Uterus (tissue), 4 donors: ENCODE data around the gene TACR1. TPM values are rescaled to one million over a fixed set of nuclear protein-coding genes. Genes with fewer than 3 reads are reported as not detected.

ENCODE experiments used
- DNase-seq, 2 donors: peaks; one replicate each; pipeline ENCODE4 v3.0.0-alpha.2; 2019 to 2020
- H3K27ac ChIP-seq, 2 donors: fragments of 200-600 bp; sonication (generic); 1 replicate in 1 of 2; 2 replicates in 1 of 2; pipeline ENCODE4 v1.5.1; 2016 to 2018
- H3K27me3 ChIP-seq, 2 donors: fragments of 200-600 bp; sonication (generic); one replicate each; pipeline ENCODE4 v1.5.1; 2018 to 2019; ENCODE audit warnings: control low read depth in 1 of 2
- H3K36me3 ChIP-seq, 2 donors: fragments of 200-600 bp; sonication (generic); one replicate each; pipeline ENCODE4 v1.5.1; 2019; ENCODE audit warnings: control low read depth in 1 of 2
- H3K4me1 ChIP-seq, 2 donors: fragments of 200-600 bp; sonication (generic); one replicate each; pipeline ENCODE4 v1.5.1; 2018 to 2019; ENCODE audit warnings: control low read depth in 1 of 2
- H3K4me3 ChIP-seq, 2 donors: fragments of 200-600 bp; sonication (generic); 1 replicate in 1 of 2; 2 replicates in 1 of 2; pipeline ENCODE4 v1.5.1; 2018 to 2019; ENCODE audit warnings: mild to moderate bottlenecking in 1 of 2
- H3K9me3 ChIP-seq, 2 donors: fragments of 200-600 bp; sonication (generic); one replicate each; pipeline ENCODE4 v1.5.1; 2019; ENCODE audit warnings: control low read depth in 1 of 2
- POLR2A ChIP-seq, 2 donors: fragments of 450-650 bp; IDR thresholded peaks; one replicate each; pipeline ENCODE4 v1.6.1; 2016; ENCODE audit warnings: antibody characterized with exemption in 2 of 2, mild to moderate bottlenecking in 1 of 2, moderate library complexity in 1 of 2
- intact Hi-C: fragments of 100-400 bp; cut with DNase I; formaldehyde crosslinking; loops from one replicate; pipeline ENCODE4 v1.15.1; 2023; ENCODE audit warnings: low total_unique reads
- total RNA-seq, 4 donors: library from RNA; depleted of rRNA in 3 of 4; stranded (reverse); fragments of >200 nt in 3 of 4; gene quantifications; one replicate each; pipeline versions ENCODE4 v1.1.0 to v1.2.4, GENCODE V29; 2014 to 2023
- TF ChIP-seq, protein P1 (sequence below), 4 experiments: fragments of 200-600 bp in 2 of 4; fragments of 450-650 bp in 2 of 4; sonication (generic) in 2 of 4; IDR thresholded peaks; one replicate each; pipeline ENCODE4 v1.5.1; 2016 to 2019; ENCODE audit warnings: antibody characterized with exemption in 4 of 4, mild to moderate bottlenecking in 2 of 4, moderate library complexity in 1 of 4
- donor health status: DM: yes; HTN: yes; CAD: no.

The TACR1 gene
- total RNA-seq, 4 donors from 2014 or later = 1.9 to 25.4 (median 9.1) TPM

DNA sequence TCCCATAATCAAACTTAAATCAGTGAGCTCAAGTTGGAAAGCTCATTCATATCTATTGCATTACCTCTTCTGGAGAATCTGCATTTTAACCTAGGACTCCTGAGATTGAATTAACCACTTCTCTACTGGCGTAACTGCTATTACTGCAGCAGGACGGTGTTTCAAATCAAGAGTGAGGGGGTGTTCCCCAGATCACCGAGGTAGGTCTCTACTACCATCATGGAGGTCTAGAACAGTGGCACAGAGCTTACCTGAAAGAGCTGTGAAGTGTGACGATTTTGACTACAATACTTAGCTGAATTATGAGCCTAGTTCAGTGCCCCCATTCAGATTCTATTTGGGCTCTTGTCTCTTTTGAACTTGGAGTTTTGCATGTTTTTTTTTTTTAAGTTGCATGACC is 121.4 kb downstream of the TACR1 start:
- no peak for DNase-seq
- Histone ChIP-seq H3K4me1 (no peaks in the 10 kb centered on the region), H3K36me3 (no peaks in the 10 kb centered on the region), H3K4me3 (no peak overlapping the region), H3K27me3 (no peaks in the 10 kb centered on the region), H3K27ac (no peak overlapping the region), H3K9me3 (no peaks in the 10 kb centered on the region)
- intact Hi-C loops = no loop called here
- TF ChIP-seq, protein P1, sequence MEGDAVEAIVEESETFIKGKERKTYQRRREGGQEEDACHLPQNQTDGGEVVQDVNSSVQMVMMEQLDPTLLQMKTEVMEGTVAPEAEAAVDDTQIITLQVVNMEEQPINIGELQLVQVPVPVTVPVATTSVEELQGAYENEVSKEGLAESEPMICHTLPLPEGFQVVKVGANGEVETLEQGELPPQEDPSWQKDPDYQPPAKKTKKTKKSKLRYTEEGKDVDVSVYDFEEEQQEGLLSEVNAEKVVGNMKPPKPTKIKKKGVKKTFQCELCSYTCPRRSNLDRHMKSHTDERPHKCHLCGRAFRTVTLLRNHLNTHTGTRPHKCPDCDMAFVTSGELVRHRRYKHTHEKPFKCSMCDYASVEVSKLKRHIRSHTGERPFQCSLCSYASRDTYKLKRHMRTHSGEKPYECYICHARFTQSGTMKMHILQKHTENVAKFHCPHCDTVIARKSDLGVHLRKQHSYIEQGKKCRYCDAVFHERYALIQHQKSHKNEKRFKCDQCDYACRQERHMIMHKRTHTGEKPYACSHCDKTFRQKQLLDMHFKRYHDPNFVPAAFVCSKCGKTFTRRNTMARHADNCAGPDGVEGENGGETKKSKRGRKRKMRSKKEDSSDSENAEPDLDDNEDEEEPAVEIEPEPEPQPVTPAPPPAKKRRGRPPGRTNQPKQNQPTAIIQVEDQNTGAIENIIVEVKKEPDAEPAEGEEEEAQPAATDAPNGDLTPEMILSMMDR (IDR thresholded peaks at IDR 0.05) = no peak
- TF ChIP-seq POLR2A (IDR thresholded peaks at IDR 0.05) = no peak

DNA sequence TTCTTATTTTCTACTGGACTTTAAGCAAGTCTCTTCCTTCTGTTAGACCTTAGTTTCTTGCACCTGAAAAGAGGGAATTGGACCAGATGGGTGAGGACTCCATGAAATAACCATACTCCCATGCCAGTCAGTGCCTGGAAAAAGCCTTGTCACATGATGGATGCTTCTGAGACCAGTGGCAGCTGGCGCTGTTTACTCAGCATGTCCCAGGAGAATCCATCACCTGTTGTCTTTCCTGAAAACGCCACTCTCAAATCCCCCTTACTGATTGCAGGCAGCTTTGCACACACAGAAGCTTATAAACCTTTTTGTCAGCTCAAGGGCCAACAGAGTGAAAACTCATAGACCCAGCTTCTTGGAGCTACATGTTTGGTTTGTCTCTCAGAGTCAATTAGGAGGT is 123.2 kb downstream of the TACR1 start:
- H3K27ac ChIP-seq = no peak overlapping the region
- DNase-seq = no peak
- intact Hi-C loops = no loop called here
- no peak overlapping the region for H3K4me3 ChIP-seq
- no peak for TF ChIP-seq POLR2A (IDR thresholded peaks at IDR 0.05)
- TF ChIP-seq, protein P1 (IDR thresholded peaks at IDR 0.05) = no peak
- H3K27me3 ChIP-seq = no peaks in the 10 kb centered on the region
- H3K9me3 ChIP-seq = no peaks in the 10 kb centered on the region
- H3K4me1 ChIP-seq = no peaks in the 10 kb centered on the region
- H3K36me3 ChIP-seq = no peaks in the 10 kb centered on the region

DNA sequence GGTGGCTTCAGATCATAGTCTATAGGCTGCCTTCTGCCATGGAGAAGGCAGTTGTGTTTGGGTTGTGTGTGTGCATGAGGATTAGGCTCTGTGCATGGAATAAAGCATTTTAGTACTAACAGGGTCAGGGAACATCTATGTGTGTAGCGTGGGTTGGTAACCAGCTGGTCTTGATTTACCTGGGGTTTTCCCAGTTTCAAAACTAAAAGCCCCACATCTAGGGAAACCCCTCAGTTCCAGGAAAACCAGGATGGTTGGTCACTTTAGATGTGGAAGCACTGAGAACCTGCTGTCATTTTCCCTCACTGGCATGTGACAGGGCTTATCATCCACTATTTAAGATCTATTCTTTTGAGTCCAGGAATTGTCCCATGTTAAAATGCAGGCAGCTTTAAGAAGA is 124.6 kb downstream of the TACR1 start:
- TF ChIP-seq POLR2A (IDR thresholded peaks at IDR 0.05) = no peak
- TF ChIP-seq, protein P1 (IDR thresholded peaks at IDR 0.05) = no peak
- intact Hi-C loops = no loop called here
- no peaks in the 10 kb centered on the region for H3K4me1 ChIP-seq
- H3K36me3 ChIP-seq = no peaks in the 10 kb centered on the region
- H3K27me3 ChIP-seq = no peaks in the 10 kb centered on the region
- no peak overlapping the region for H3K27ac ChIP-seq
- no peaks in the 10 kb centered on the region for H3K9me3 ChIP-seq
- DNase-seq = no peak
- no peak overlapping the region for H3K4me3 ChIP-seq

DNA sequence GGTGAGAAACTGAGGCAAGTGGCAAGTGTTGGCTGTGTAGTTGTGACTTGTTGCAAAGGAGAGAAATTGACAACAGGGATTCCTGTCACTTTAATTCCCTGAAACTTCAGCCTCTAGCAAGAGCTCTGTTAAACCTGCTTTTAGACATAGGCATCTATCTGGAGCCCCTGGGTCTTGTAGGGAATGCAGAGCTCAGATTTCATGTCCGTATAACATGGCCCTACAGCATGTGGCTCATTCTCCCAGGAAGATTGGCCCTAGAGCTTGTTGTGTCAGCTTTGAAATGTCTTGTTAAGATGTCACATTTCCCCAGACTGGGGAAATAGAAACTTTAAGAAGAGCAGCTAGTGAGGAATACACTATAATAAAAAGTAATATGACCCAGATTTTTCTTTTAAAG is 125.1 kb downstream of the TACR1 start:
- TF ChIP-seq, protein P1 (IDR thresholded peaks at IDR 0.05) = no peak
- no peak for TF ChIP-seq POLR2A (IDR thresholded peaks at IDR 0.05)
- Histone ChIP-seq H3K36me3 (no peaks in the 10 kb centered on the region), H3K27me3 (no peaks in the 10 kb centered on the region), H3K9me3 (no peaks in the 10 kb centered on the region), H3K4me1 (no peaks in the 10 kb centered on the region), H3K4me3 (no peak overlapping the region), H3K27ac (no peak overlapping the region)
- DNase-seq = no peak
- intact Hi-C loops = no loop called here

DNA sequence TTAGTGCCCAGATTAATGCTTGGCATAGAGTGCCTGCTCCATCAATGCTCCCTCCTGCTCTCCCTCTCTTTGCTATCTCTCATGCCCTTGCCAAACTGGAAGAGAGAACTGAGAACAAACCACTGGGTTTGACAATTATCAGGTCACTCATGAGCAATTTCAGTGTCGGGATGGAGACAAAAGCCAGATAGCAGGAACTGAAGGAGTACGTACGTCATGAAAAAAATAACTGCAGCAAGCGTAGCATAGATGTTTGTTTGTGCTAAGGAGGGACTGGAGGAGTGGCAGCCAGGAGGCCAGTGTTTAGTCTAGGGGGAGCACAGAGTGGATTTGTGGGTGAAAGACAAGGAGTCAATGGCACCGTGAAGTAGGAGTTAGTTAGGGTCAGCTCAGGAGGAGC is 127.6 kb downstream of the TACR1 start:
- Histone ChIP-seq H3K9me3 (no peaks in the 10 kb centered on the region), H3K4me1 (no peaks in the 10 kb centered on the region), H3K4me3 (no peak overlapping the region), H3K27ac (no peak overlapping the region), H3K36me3 (no peaks in the 10 kb centered on the region), H3K27me3 (no peaks in the 10 kb centered on the region)
- intact Hi-C loops = no loop called here
- DNase-seq = no peak
- TF ChIP-seq POLR2A (IDR thresholded peaks at IDR 0.05) = no peak
- TF ChIP-seq, protein P1 (IDR thresholded peaks at IDR 0.05) = no peak
